AML-193 (cell line): ENCODE data around the gene RALGPS1.

ENCODE experiments used
- DNase-seq, 2 experiments: peaks; one replicate each; lab custom pipeline; 2025; lab: John Stamatoyannopoulos, UW

Gene RALGPS1

GRCh38 chr9:126955811-126956210, 41.2 kb downstream of the RALGPS1 start:
- DNase-seq, result no peak

GRCh38 chr9:126956917-126957686, 42.5 kb downstream of the RALGPS1 start:
- DNase-seq, result no peak

- DNase-seq, result no peak
These were observed 43.1 kb downstream of the RALGPS1 start for GRCh38 chr9:126957687-126958053.

GRCh38 chr9:126959336-126959735, 44.8 kb downstream of the RALGPS1 start:
- no peak for DNase-seq

- DNase-seq, result no peak
These were observed 45.3 kb downstream of the RALGPS1 start for GRCh38 chr9:126959917-126960316.

GRCh38 chr9:126962336-126962735, 47.8 kb downstream of the RALGPS1 start:
- no peak for DNase-seq

- no peak for DNase-seq
These were observed 50.5 kb downstream of the RALGPS1 start for GRCh38 chr9:126965077-126965476.

GRCh38 chr9:126965541-126966428, 51.2 kb downstream of the RALGPS1 start:
- DNase-seq, result peak; percentile 46 to 51

GRCh38 chr9:126971261-126971660, 56.7 kb downstream of the RALGPS1 start:
- DNase-seq, result no peak

GRCh38 chr9:126973651-126974529, 59.3 kb downstream of the RALGPS1 start:
- DNase-seq, result no peak

- DNase-seq, result no peak
These were observed 60.0 kb downstream of the RALGPS1 start for GRCh38 chr9:126974594-126974993.

GRCh38 chr9:126975327-126976220, 61.0 kb downstream of the RALGPS1 start:
- DNase-seq, result no peak

GRCh38 chr9:126979461-126979860, 64.9 kb downstream of the RALGPS1 start:
- no peak for DNase-seq

GRCh38 chr9:126980231-126980630, 65.6 kb downstream of the RALGPS1 start:
- no peak for DNase-seq

GRCh38 chr9:126981218-126981617, 66.6 kb downstream of the RALGPS1 start:
- no peak for DNase-seq

GRCh38 chr9:126982215-126983002, 67.8 kb downstream of the RALGPS1 start:
- DNase-seq, result no peak

- no peak for DNase-seq
These were observed 69.2 kb downstream of the RALGPS1 start for GRCh38 chr9:126983767-126984166.

GRCh38 chr9:126984969-126985368, 70.4 kb downstream of the RALGPS1 start:
- DNase-seq, result no peak

- peak; percentile 95 to 97 for DNase-seq
These were observed 71.4 kb downstream of the RALGPS1 start for GRCh38 chr9:126985870-126986498.

GRCh38 chr9:126986506-126986951, 71.9 kb downstream of the RALGPS1 start:
- DNase-seq, result no peak
